HFFc6 (cell line): ENCODE measurements around the gene PDZK1. TPM values are rescaled to one million over a fixed set of nuclear protein-coding genes. Genes with fewer than 3 reads are reported as not detected.
A peak's percentile ranks its signal among the peaks of the same experiment; 100 is the strongest.
"Not testable (repeated sequence)": the region's sequence is repeated elsewhere in the genome, so short reads cannot be mapped to it uniquely, and the experiment has no call there.

Experiments
- DNase-seq: peaks from one replicate; pipeline ENCODE4 v3.0.0-alpha.2; 2018
- H3K27ac Mint-ChIP-seq: 2 replicates; pipeline ENCODE4 v1.8.0; 2020; ENCODE audit warnings: mild to moderate bottlenecking, mixed read lengths
- H3K27me3 Mint-ChIP-seq: 2 replicates; pipeline ENCODE4 v1.8.0; 2021; ENCODE audit warnings: mild to moderate bottlenecking, moderate library complexity, mixed read lengths; ENCODE audit not compliant: insufficient read depth
- H3K36me3 Mint-ChIP-seq: 2 replicates; pipeline ENCODE4 v1.8.0; 2021; ENCODE audit warnings: low read depth, mixed read lengths
- H3K4me1 Mint-ChIP-seq: 2 replicates; pipeline ENCODE4 v1.8.0; 2020; ENCODE audit warnings: low read depth, mixed read lengths
- H3K4me3 Mint-ChIP-seq: 2 replicates; pipeline ENCODE4 v1.8.0; 2020; ENCODE audit warnings: mild to moderate bottlenecking, moderate library complexity, mixed read lengths
- H3K9me3 Mint-ChIP-seq: 2 replicates; pipeline ENCODE4 v1.8.0; 2020; ENCODE audit warnings: mild to moderate bottlenecking, mixed read lengths
- total RNA-seq, 6 experiments: library from RNA; stranded (reverse); fragmentation: NEBNext Ultra II Directional; extraction: Animal tissue kit (Norgen Biotek cat#: 25700); gene quantifications; 2 replicates in 1 of 6; 3 replicates in 5 of 6; pipeline ENCODE4 v1.2.3, GENCODE V29; 2021
- TF ChIP-seq, protein P1 (sequence below): fragments of 200-600 bp; sonication (generic); IDR thresholded peaks from 2 replicates; pipeline ENCODE4 v1.5.0; 2021; ENCODE audit warnings: antibody characterized with exemption, mild to moderate bottlenecking

The PDZK1 gene
- total RNA-seq, 6 experiments from 2014 or later, result 0.50 to 1.5 (median 0.88) TPM

DNA sequence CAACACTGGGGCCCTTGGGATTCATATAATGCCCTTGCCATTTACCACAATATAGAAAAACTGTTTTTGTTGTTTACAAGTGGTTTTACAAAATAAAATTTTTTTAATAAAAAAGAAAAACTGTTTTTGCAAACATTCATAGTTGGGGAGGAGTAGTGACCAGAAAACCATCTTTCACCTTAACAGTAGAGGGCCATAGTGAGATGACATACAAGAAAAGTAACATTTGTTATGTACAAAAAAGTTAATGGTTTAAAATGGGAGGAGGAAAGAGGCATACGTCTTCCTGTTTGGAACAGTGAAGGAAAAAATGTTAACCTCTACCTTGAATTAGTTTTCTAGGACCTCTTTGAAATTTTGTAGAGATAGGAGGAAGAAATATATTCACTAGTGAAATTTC is 70.9 kb downstream of the PDZK1 start:
- not testable (repeated sequence) for H3K4me3 Mint-ChIP-seq, H3K36me3 Mint-ChIP-seq

GRCh38 chr1:145622177-145622576 is 85.0 kb downstream of the PDZK1 start:
- not testable (repeated sequence) for H3K36me3 Mint-ChIP-seq, H3K27ac Mint-ChIP-seq, H3K4me1 Mint-ChIP-seq, H3K9me3 Mint-ChIP-seq, DNase-seq, H3K4me3 Mint-ChIP-seq, H3K27me3 Mint-ChIP-seq

More for the DNA sequence above, 70.9 kb downstream of the PDZK1 start:
- not testable (repeated sequence) for H3K27me3 Mint-ChIP-seq, H3K27ac Mint-ChIP-seq, H3K9me3 Mint-ChIP-seq, H3K4me1 Mint-ChIP-seq, DNase-seq
- TF ChIP-seq, protein P1, sequence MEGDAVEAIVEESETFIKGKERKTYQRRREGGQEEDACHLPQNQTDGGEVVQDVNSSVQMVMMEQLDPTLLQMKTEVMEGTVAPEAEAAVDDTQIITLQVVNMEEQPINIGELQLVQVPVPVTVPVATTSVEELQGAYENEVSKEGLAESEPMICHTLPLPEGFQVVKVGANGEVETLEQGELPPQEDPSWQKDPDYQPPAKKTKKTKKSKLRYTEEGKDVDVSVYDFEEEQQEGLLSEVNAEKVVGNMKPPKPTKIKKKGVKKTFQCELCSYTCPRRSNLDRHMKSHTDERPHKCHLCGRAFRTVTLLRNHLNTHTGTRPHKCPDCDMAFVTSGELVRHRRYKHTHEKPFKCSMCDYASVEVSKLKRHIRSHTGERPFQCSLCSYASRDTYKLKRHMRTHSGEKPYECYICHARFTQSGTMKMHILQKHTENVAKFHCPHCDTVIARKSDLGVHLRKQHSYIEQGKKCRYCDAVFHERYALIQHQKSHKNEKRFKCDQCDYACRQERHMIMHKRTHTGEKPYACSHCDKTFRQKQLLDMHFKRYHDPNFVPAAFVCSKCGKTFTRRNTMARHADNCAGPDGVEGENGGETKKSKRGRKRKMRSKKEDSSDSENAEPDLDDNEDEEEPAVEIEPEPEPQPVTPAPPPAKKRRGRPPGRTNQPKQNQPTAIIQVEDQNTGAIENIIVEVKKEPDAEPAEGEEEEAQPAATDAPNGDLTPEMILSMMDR, result 0 out of 2 replicates have a peak, but pooled peaks have one; percentile 12

Other genes with a start within 250 kb of the PDZK1 start
- gene GPR89A, start 99.4 kb downstream of the PDZK1 start, total RNA-seq, result 10 to 100 TPM; 17.1 to 22.0 (median 19.9) TPM
- not detected for gene CD160, start 12.1 kb upstream of the PDZK1 start, total RNA-seq
- 10 to 100 TPM; 14.0 to 23.0 (median 21.2) TPM for gene RNF115, start 116.7 kb upstream of the PDZK1 start, total RNA-seq
- gene POLR3C, start 116.8 kb upstream of the PDZK1 start, total RNA-seq, result 10 to 100 TPM; 31.4 to 39.1 (median 35.1) TPM
- 1 to 10 TPM; 2.4 to 4.5 (median 3.6) TPM for gene NUDT17, start 138.3 kb upstream of the PDZK1 start, total RNA-seq
- gene PIAS3, start 151.7 kb upstream of the PDZK1 start, total RNA-seq, result 10 to 100 TPM; 45.2 to 53.8 (median 51.6) TPM
- gene ANKRD35, start 178.5 kb upstream of the PDZK1 start, total RNA-seq, result 1 to 10 TPM in 4 of 6 experiments, under 1 TPM in 2; 0.75 to 2.0 (median 1.1) TPM
- 1 to 10 TPM in 4 of 6 experiments, under 1 TPM in 2; 0.78 to 1.3 (median 1.0) TPM for gene ITGA10, start 202.7 kb upstream of the PDZK1 start, total RNA-seq
- gene PEX11B, start 211.3 kb upstream of the PDZK1 start, total RNA-seq, result 10 to 100 TPM; 30.3 to 41.1 (median 35.6) TPM
- 100 to 1,000 TPM; 135 to 166 (median 157) TPM for gene RBM8A, start 220.1 kb upstream of the PDZK1 start, total RNA-seq